PC-9 (cell line): ENCODE data around the gene SLC35F3. TPM values are rescaled to one million over a fixed set of nuclear protein-coding genes. Genes with fewer than 3 reads are reported as not detected.

Source experiments
- BruUV-seq: library from RNA; stranded (reverse); fragments of 400-500 nt; replicated peaks from 2 replicates; lab custom pipeline; 2021; lab: Mats Ljungman, UMichigan
- CTCF ChIA-PET: fragments of 300-600 bp; sonication (Branson Sonifier 250); formaldehyde crosslinking; loops from one replicate; lab custom pipeline; 2022; ENCODE audit warnings: antibody characterized with exemption; lab: Charles Lee
- POLR2A ChIA-PET: fragments of 300-600 bp; sonication (Branson Sonifier 250); formaldehyde crosslinking; loops from one replicate; lab custom pipeline; 2022; ENCODE audit warnings: antibody characterized with exemption; ENCODE audit not compliant: unreplicated experiment; lab: Charles Lee
- DNase-seq, 2 experiments: peaks; one replicate each; pipeline versions ENCODE4 v3.0.0 to v3.0.0-alpha.2; 2015 to 2022; ENCODE audit warnings: mixed read lengths in 1 of 2
- H2AFZ ChIP-seq: fragments of 200-600 bp; sonication (generic); 2 replicates; pipeline ENCODE4 v1.8.1; 2017; ENCODE audit warnings: antibody characterized with exemption
- H3F3A ChIP-seq: fragments of 200-600 bp; sonication (generic); 2 replicates; pipeline ENCODE4 v1.8.1; 2017; ENCODE audit warnings: antibody characterized with exemption, mild to moderate bottlenecking, low read depth; ENCODE audit not compliant: insufficient read depth
- H3K27ac ChIP-seq: fragments of 200-600 bp; sonication (generic); 2 replicates; pipeline ENCODE4 v1.6.1; 2016; ENCODE audit warnings: mixed run types
- H3K27me3 ChIP-seq: fragments of 200-600 bp; sonication (generic); 2 replicates; pipeline ENCODE4 v1.6.1; 2016; ENCODE audit warnings: low read depth, mixed run types; ENCODE audit not compliant: insufficient read depth
- H3K36me3 ChIP-seq: fragments of 200-600 bp; sonication (generic); 2 replicates; pipeline ENCODE4 v1.6.1; 2016; ENCODE audit warnings: low read depth, mixed run types
- H3K4me1 ChIP-seq: fragments of 200-600 bp; sonication (generic); replicated peaks from 2 replicates; pipeline ENCODE4 v1.6.1; 2016; ENCODE audit warnings: mixed run types; ENCODE audit not compliant: insufficient read depth
- H3K4me2 ChIP-seq: fragments of 200-600 bp; sonication (generic); 2 replicates; pipeline ENCODE4 v1.6.1; 2017; ENCODE audit warnings: mixed run types
- H3K4me3 ChIP-seq: fragments of 200-600 bp; sonication (generic); 2 replicates; pipeline ENCODE4 v1.6.1; 2016; ENCODE audit warnings: mixed run types
- H3K79me2 ChIP-seq: fragments of 200-600 bp; sonication (generic); 2 replicates; pipeline ENCODE4 v1.6.1; 2017; ENCODE audit warnings: low read depth, mixed run types
- H3K9me2 ChIP-seq: fragments of 200-600 bp; sonication (generic); 2 replicates; pipeline ENCODE4 v1.8.1; 2017; ENCODE audit warnings: mild to moderate bottlenecking; ENCODE audit not compliant: insufficient read depth
- H3K9me3 ChIP-seq: fragments of 200-600 bp; sonication (generic); 2 replicates; pipeline ENCODE4 v1.8.1; 2016; ENCODE audit warnings: low read depth; ENCODE audit not compliant: insufficient read depth
- H4K20me1 ChIP-seq: fragments of 200-600 bp; sonication (generic); 2 replicates; pipeline ENCODE4 v1.8.1; 2017; ENCODE audit not compliant: insufficient read depth
- CTCF ChIP-seq: fragments of 200-600 bp; sonication (generic); conservative IDR thresholded peaks from 2 replicates; pipeline ENCODE4 v1.6.1; 2017; ENCODE audit warnings: mixed run types, antibody characterized with exemption, mild to moderate bottlenecking, moderate library complexity
- EZH2 ChIP-seq: fragments of 200-600 bp; sonication (generic); IDR thresholded peaks from 2 replicates; pipeline ENCODE4 v1.8.0; 2017; ENCODE audit warnings: antibody characterized with exemption, low read depth
- intact Hi-C: fragments of 100-400 bp; cut with micrococcal nuclease; formaldehyde crosslinking; loops from one replicate; pipeline ENCODE4 v1.10.0; 2022; ENCODE audit not compliant: unreplicated experiment
- total RNA-seq: library from RNA; stranded (reverse); gene quantifications from 2 replicates; pipeline ENCODE4 v1.2.3, GENCODE V29; 2021

Gene SLC35F3
- total RNA-seq, 1 experiment from 2014 or later = 6.1 TPM

- Histone ChIP-seq H3K4me3 (no peak overlapping the region), H4K20me1 (no peaks in the 10 kb centered on the region), H3K9me3 (no peaks in the 10 kb centered on the region), H3F3A (no peaks in the 10 kb centered on the region), H3K79me2 (no peaks in the 10 kb centered on the region), H3K9me2 (no peaks in the 10 kb centered on the region), H3K4me2 (no peak overlapping the region), H3K27ac (no peak overlapping the region), H3K4me1 (no peaks in the 10 kb centered on the region), H3K27me3 (no peaks in the 10 kb centered on the region), H3K36me3 (no peaks in the 10 kb centered on the region), H2AFZ (no peak overlapping the region)
- no peak for DNase-seq
- ChIA-PET POLR2A (no interaction called here), CTCF (no interaction called here)
- intact Hi-C loops = loop anchor here (5.0 kb wide), 1 partner anchor 770 kb away; no protein-coding TSS in a partner anchor
- no peak for TF ChIP-seq CTCF
- no peak for TF ChIP-seq EZH2
- no TSS peak for BruUV-seq
Measured at GRCh38 chr1:234072793-234073192, 168.3 kb downstream of the SLC35F3 start.

GRCh38 chr1:234078143-234078542 lies 173.7 kb downstream of the SLC35F3 start:
- H3K27ac ChIP-seq = no peak overlapping the region
- no peaks in the 10 kb centered on the region for H3F3A ChIP-seq
- no peak overlapping the region for H3K4me3 ChIP-seq
- CTCF ChIA-PET = no interaction called here
- no peak overlapping the region for H3K4me2 ChIP-seq
- no peak overlapping the region for H2AFZ ChIP-seq
- DNase-seq = no peak
- BruUV-seq = no TSS peak
- intact Hi-C loops = no loop called here
- H3K9me2 ChIP-seq = no peaks in the 10 kb centered on the region
- H4K20me1 ChIP-seq = no peaks in the 10 kb centered on the region
- H3K9me3 ChIP-seq = no peaks in the 10 kb centered on the region
- POLR2A ChIA-PET = no interaction called here
- TF ChIP-seq CTCF (no peak), EZH2 (no peak)
- H3K79me2 ChIP-seq = no peaks in the 10 kb centered on the region
- H3K27me3 ChIP-seq = no peaks in the 10 kb centered on the region
- no peaks in the 10 kb centered on the region for H3K4me1 ChIP-seq
- no peaks in the 10 kb centered on the region for H3K36me3 ChIP-seq

- intact Hi-C loops = no loop called here
- Histone ChIP-seq H3K9me3 (no peaks in the 10 kb centered on the region), H4K20me1 (no peaks in the 10 kb centered on the region), H3K79me2 (no peaks in the 10 kb centered on the region), H2AFZ (no peak overlapping the region), H3K4me3 (no peak overlapping the region), H3K4me2 (no peak overlapping the region), H3F3A (no peaks in the 10 kb centered on the region), H3K9me2 (no peaks in the 10 kb centered on the region), H3K27ac (no peak overlapping the region), H3K36me3 (no peaks in the 10 kb centered on the region), H3K27me3 (no peaks in the 10 kb centered on the region), H3K4me1 (no peaks in the 10 kb centered on the region)
- BruUV-seq = no TSS peak
- POLR2A ChIA-PET = interaction anchor here (0.6 kb wide), 1 partner anchor 639 kb away, joined by 3 read pairs; no protein-coding TSS in a partner anchor
- no peak for TF ChIP-seq EZH2
- TF ChIP-seq CTCF = no peak
- no peak for DNase-seq
- CTCF ChIA-PET = no interaction called here
Measured at GRCh38 chr1:234079896-234080295, 175.4 kb downstream of the SLC35F3 start.
